Lower lobe of right lung (tissue), 2 donors: Measurements from ENCODE around the gene C4BPA. TPM values are rescaled to one million over a fixed set of nuclear protein-coding genes. Genes with fewer than 3 reads are reported as not detected.

Experiments used
- ATAC-seq, 2 donors: fragments of 200-7000 bp; cut with Tn5 transposase; one replicate each; pipeline ENCODE4 v1.9.1; 2020 to 2022; ENCODE audit warnings: mild to moderate bottlenecking in 2 of 2, moderate library complexity in 2 of 2
- DNase-seq: peaks from one replicate; pipeline ENCODE4 v3.0.0-alpha.2; 2020
- H3K27ac ChIP-seq: fragments of 200-600 bp; one replicate; pipeline ENCODE4 v1.8.0; 2022
- H3K27me3 ChIP-seq: fragments of 200-600 bp; one replicate; pipeline ENCODE4 v1.8.0; 2022; ENCODE audit warnings: low read depth
- H3K36me3 ChIP-seq: fragments of 200-600 bp; one replicate; pipeline ENCODE4 v1.8.0; 2022; ENCODE audit warnings: mild to moderate bottlenecking
- H3K4me1 ChIP-seq: fragments of 200-600 bp; one replicate; pipeline ENCODE4 v1.8.0; 2022
- H3K4me3 ChIP-seq: fragments of 200-600 bp; one replicate; pipeline ENCODE4 v1.8.0; 2022; ENCODE audit warnings: mild to moderate bottlenecking
- H3K9me3 ChIP-seq: fragments of 200-600 bp; one replicate; pipeline ENCODE4 v1.8.0; 2022
- CTCF ChIP-seq: fragments of 200-600 bp; IDR thresholded peaks from one replicate; pipeline ENCODE4 v1.8.0; 2022; ENCODE audit warnings: antibody characterized with exemption, mild to moderate bottlenecking
- intact Hi-C: fragments of 100-400 bp; cut with DNase I; formaldehyde crosslinking; loops from one replicate; pipeline ENCODE4 v1.11.0; 2022
- total RNA-seq: library from RNA; stranded (reverse); fragmentation: NEBNext Ultra II Directional; extraction: Animal tissue kit (Norgen Biotek cat#: 25700); gene quantifications from one replicate; pipeline ENCODE4 v1.2.1, GENCODE V29; 2021
- donor health status: DM: no; HTN: yes; CAD: no; lungs with severe emphysema.

The C4BPA gene
- total RNA-seq, 1 donor from 2014 or later = 65.2 TPM

DNA sequence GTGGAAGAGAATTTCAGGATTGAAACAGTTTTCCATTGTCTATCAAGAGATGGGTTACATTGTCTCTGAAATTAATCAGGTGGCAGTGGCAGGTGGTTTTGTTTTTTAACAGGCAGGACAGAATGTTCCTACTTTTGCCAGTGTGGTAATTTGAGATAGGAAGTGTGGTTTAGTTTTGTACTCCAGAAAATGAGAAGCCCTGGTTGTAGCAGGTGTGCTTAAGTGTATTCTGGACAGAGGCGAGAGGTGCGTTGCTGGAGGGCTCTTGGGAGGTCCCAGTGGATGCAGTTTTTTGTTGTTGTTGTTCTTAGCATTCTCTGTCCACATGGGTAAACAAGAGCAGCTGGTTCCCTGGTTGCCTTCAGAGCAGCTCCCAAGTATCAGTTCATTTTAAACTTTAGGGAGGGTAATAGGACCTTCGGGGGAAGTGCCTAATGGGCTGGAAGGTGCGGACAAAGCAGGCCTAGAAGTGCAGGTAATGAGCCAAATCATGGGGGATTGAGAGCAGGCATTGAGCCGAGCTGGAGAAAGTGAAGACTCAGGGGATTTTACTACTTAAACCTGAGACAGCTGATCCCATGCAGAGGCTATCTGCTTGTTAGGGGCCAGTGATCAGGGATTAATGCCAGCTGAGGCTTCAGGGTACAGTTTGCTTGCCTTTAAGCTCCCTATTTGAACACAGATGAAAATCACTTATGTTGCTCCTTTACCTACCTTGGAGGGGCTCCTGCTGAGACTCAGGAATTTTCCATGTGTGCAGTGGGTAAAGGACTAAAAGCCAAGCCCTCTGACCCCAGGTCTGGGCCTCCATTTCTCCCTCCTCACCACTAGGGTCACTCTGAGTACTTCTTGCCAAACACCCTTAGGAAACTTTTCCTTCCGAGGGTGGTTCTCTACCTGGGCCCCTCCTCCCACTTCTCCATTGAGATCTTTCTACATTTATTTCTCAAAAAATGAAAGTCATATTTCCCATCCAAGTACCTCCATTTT is 44.9 kb upstream of the C4BPA start:
- Histone ChIP-seq H3K4me1 (peaks cover 18% of the 10 kb centered on the region), H3K27me3 (no peaks in the 10 kb centered on the region), H3K4me3 (no peak overlapping the region), H3K27ac (no peak overlapping the region), H3K9me3 (no peaks in the 10 kb centered on the region), H3K36me3 (peaks cover 30% of the 10 kb centered on the region)
- TF ChIP-seq CTCF = no peak
- ATAC-seq = peak; percentile 9 to 47
- DNase-seq = no peak
- intact Hi-C loops = no loop called here

DNA sequence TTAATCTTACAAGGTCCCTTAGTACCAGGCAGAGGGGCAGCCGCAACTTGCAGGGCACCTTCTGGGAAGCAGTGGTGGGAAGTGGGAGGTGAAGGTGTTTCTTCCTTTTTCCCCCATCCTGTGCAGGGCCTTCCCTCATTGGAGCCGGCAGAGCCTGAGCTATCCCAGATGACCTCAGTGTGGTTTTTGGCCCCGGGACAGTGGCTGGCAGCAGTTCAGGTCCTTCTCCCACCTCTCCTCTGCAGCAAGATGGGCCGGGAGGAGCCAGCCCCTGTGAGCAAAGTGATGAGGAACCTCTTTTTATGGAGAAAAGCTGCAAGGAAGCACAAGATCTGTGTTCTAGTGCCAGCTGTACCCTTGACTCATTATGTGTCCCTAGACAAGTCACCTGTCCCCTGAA is 44.2 kb upstream of the C4BPA start:
- peaks cover 11% of the 10 kb centered on the region for H3K4me1 ChIP-seq
- no peak for DNase-seq
- intact Hi-C loops = no loop called here
- no peak overlapping the region for H3K27ac ChIP-seq
- H3K27me3 ChIP-seq = no peaks in the 10 kb centered on the region
- no peaks in the 10 kb centered on the region for H3K9me3 ChIP-seq
- no peak for TF ChIP-seq CTCF
- peaks cover 32% of the 10 kb centered on the region for H3K36me3 ChIP-seq
- no peak overlapping the region for H3K4me3 ChIP-seq
- ATAC-seq = no peak

- intact Hi-C loops = no loop called here
- H3K36me3 ChIP-seq = peaks cover 39% of the 10 kb centered on the region
Observed at GRCh38 chr1:207060596-207060995, 43.4 kb upstream of the C4BPA start.

DNA sequence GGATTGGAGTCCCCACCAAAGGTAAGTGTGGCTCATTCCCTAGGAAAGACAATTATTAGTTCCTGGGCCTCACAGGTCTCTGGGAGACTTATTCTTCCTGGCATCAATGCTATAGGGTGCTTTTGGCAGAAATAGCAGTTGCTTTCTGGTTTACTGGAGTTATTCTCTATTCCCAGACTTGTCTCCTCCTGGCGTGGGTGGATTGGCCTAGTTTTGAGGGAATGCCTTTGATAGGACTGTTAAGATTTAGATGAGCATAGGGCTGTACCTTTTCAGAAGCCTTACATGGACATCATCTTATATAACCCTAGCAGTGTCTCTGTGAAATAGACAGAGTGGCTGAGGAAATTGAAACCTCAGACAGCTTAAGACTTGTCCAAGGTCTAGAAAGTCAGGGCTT is 42.0 kb upstream of the C4BPA start:
- Histone ChIP-seq H3K9me3 (no peaks in the 10 kb centered on the region), H3K27ac (no peak overlapping the region), H3K4me1 (peaks cover 9% of the 10 kb centered on the region), H3K36me3 (peaks cover 52% of the 10 kb centered on the region), H3K27me3 (no peaks in the 10 kb centered on the region), H3K4me3 (no peak overlapping the region)
- ATAC-seq (no peak), DNase-seq (no peak)
- no peak for TF ChIP-seq CTCF
- intact Hi-C loops = no loop called here

More at GRCh38 chr1:207060596-207060995, 43.4 kb upstream of the C4BPA start:
- ATAC-seq (no peak), DNase-seq (no peak)
- Histone ChIP-seq H3K9me3 (no peaks in the 10 kb centered on the region), H3K4me3 (no peak overlapping the region), H3K27me3 (no peaks in the 10 kb centered on the region), H3K4me1 (peaks cover 9% of the 10 kb centered on the region), H3K27ac (no peak overlapping the region)
- TF ChIP-seq CTCF = no peak

GRCh38 chr1:207063014-207063413 is 41.0 kb upstream of the C4BPA start:
- Histone ChIP-seq H3K4me3 (no peak overlapping the region), H3K27ac (no peak overlapping the region), H3K4me1 (peaks cover 9% of the 10 kb centered on the region), H3K27me3 (no peaks in the 10 kb centered on the region), H3K36me3 (peaks cover 60% of the 10 kb centered on the region), H3K9me3 (no peaks in the 10 kb centered on the region)
- ATAC-seq = no peak
- no peak for TF ChIP-seq CTCF
- no peak for DNase-seq
- intact Hi-C loops = no loop called here
